H9 (cell line): ENCODE results near the gene ACBD3. TPM values are rescaled to one million over a fixed set of nuclear protein-coding genes. Genes with fewer than 3 reads are reported as not detected.

Experiments
- DNase-seq: peaks from one replicate; pipeline ENCODE4 v3.0.0-alpha.2; 2017
- H2AFZ ChIP-seq: one replicate; pipeline ENCODE4 v1.6.1; 2013; ENCODE audit warnings: mild to moderate bottlenecking, low read length, control low read depth, moderate library complexity
- H2AK5ac ChIP-seq: 2 replicates; pipeline ENCODE4 v1.6.1; 2013; ENCODE audit warnings: low read length, control low read depth, mixed read lengths; ENCODE audit not compliant: insufficient read length
- H2BK120ac ChIP-seq: one replicate; pipeline ENCODE4 v1.6.1; 2013; ENCODE audit warnings: low read depth, mild to moderate bottlenecking, low read length, control low read depth, inconsistent platforms; ENCODE audit not compliant: poor library complexity, severe bottlenecking
- H2BK12ac ChIP-seq: 2 replicates; pipeline ENCODE4 v1.6.1; 2013; ENCODE audit warnings: low read length, control low read depth, mixed read lengths, low read depth; ENCODE audit not compliant: insufficient read length
- H2BK15ac ChIP-seq: 2 replicates; pipeline ENCODE4 v1.6.1; 2013; ENCODE audit warnings: low read depth, low read length, control low read depth
- H2BK20ac ChIP-seq: one replicate; pipeline ENCODE4 v1.6.1; 2013; ENCODE audit warnings: low read depth, mild to moderate bottlenecking, low read length, control low read depth, inconsistent platforms; ENCODE audit not compliant: poor library complexity, severe bottlenecking
- H2BK5ac ChIP-seq: 2 replicates; pipeline ENCODE4 v1.6.1; 2013; ENCODE audit warnings: low read length, control low read depth, mixed read lengths; ENCODE audit not compliant: insufficient read length
- H3K14ac ChIP-seq: 2 replicates; pipeline ENCODE4 v1.6.1; 2013; ENCODE audit warnings: low read length, control low read depth; ENCODE audit not compliant: insufficient read depth
- H3K18ac ChIP-seq: 2 replicates; pipeline ENCODE4 v1.6.1; 2013; ENCODE audit warnings: low read depth, mild to moderate bottlenecking, mixed read lengths, low read length, control low read depth; ENCODE audit not compliant: insufficient read length
- H3K23ac ChIP-seq: 2 replicates; pipeline ENCODE4 v1.6.1; 2013; ENCODE audit warnings: low read length, control low read depth, mixed read lengths, low read depth; ENCODE audit not compliant: insufficient read length
- H3K23me2 ChIP-seq: 2 replicates; pipeline ENCODE4 v1.6.1; 2013; ENCODE audit warnings: low read depth, mild to moderate bottlenecking, mixed read lengths, low read length, control low read depth; ENCODE audit not compliant: insufficient read length, poor library complexity, severe bottlenecking
- H3K27ac ChIP-seq: 2 replicates; pipeline ENCODE4 v1.5.1; 2013; ENCODE audit warnings: low read length, control low read depth, mixed read lengths, low read depth; ENCODE audit not compliant: insufficient read length
- H3K27me3 ChIP-seq: 2 replicates; pipeline ENCODE4 v1.6.1; 2013; ENCODE audit warnings: low read length, control low read depth, inconsistent platforms; ENCODE audit not compliant: insufficient read depth
- H3K4ac ChIP-seq: 2 replicates; pipeline ENCODE4 v1.6.1; 2013; ENCODE audit warnings: low read depth, mild to moderate bottlenecking, control low read depth, inconsistent platforms, low read length, moderate library complexity
- H3K4me1 ChIP-seq: 2 replicates; pipeline ENCODE4 v1.6.1; 2013; ENCODE audit warnings: low read length, control low read depth, inconsistent platforms; ENCODE audit not compliant: insufficient read depth
- H3K4me2 ChIP-seq: 2 replicates; pipeline ENCODE4 v1.6.1; 2013; ENCODE audit warnings: low read length, control low read depth, mixed read lengths; ENCODE audit not compliant: insufficient read length, insufficient read depth
- H3K56ac ChIP-seq: 2 replicates; pipeline ENCODE4 v1.6.1; 2013; ENCODE audit warnings: low read depth, mild to moderate bottlenecking, mixed read lengths, low read length, control low read depth; ENCODE audit not compliant: insufficient read length
- H3K79me1 ChIP-seq: 2 replicates; pipeline ENCODE4 v1.6.1; 2013; ENCODE audit warnings: low read depth, mild to moderate bottlenecking, moderate library complexity, low read length, control low read depth, inconsistent platforms; ENCODE audit not compliant: insufficient read depth, poor library complexity, severe bottlenecking
- H3K79me2 ChIP-seq: 2 replicates; pipeline ENCODE4 v1.6.1; 2013; ENCODE audit warnings: low read length, control low read depth, inconsistent platforms; ENCODE audit not compliant: insufficient read depth
- H3K9ac ChIP-seq: 2 replicates; pipeline ENCODE4 v1.6.1; 2013; ENCODE audit warnings: low read length, control low read depth, mixed read lengths; ENCODE audit not compliant: insufficient read length; ENCODE audit errors: extremely low read depth
- H3K9me3 ChIP-seq: one replicate; pipeline ENCODE4 v1.6.1; 2013; ENCODE audit warnings: low read depth, low read length, inconsistent platforms; ENCODE audit not compliant: control insufficient read depth
- H3T11ph ChIP-seq: one replicate; pipeline ENCODE4 v1.6.1; 2013; ENCODE audit warnings: mild to moderate bottlenecking, low read length, control low read depth, inconsistent platforms
- H4K20me1 ChIP-seq: one replicate; pipeline ENCODE4 v1.6.1; 2013; ENCODE audit not compliant: control insufficient read depth, insufficient read length, insufficient read depth
- H4K5ac ChIP-seq: 2 replicates; pipeline ENCODE4 v1.6.1; 2013; ENCODE audit warnings: low read depth, mild to moderate bottlenecking, mixed read lengths, low read length, control low read depth; ENCODE audit not compliant: insufficient read length
- H4K8ac ChIP-seq: replicated peaks from 2 replicates; pipeline ENCODE4 v1.6.1; 2013; ENCODE audit warnings: low read length, control low read depth, mixed read lengths, low read depth; ENCODE audit not compliant: insufficient read length
- H4K91ac ChIP-seq: 2 replicates; pipeline ENCODE4 v1.6.1; 2013; ENCODE audit warnings: low read depth, mild to moderate bottlenecking, moderate library complexity, mixed read lengths, low read length, control low read depth; ENCODE audit not compliant: insufficient read length
- H3K27ac Mint-ChIP-seq, 3 experiments: 2 replicates in 2 of 3; 3 replicates in 1 of 3; pipeline ENCODE4 v1.8.0; 2020 to 2021; ENCODE audit warnings: mixed read lengths in 3 of 3, mild to moderate bottlenecking in 1 of 3, moderate library complexity in 1 of 3
- H3K27me3 Mint-ChIP-seq: 2 replicates; pipeline ENCODE4 v1.8.0; 2021; ENCODE audit warnings: low read depth, mild to moderate bottlenecking, moderate library complexity, mixed read lengths
- H3K36me3 Mint-ChIP-seq, 3 experiments: 2 replicates in 2 of 3; 3 replicates in 1 of 3; pipeline ENCODE4 v1.8.0; 2020 to 2021; ENCODE audit warnings: low read depth in 3 of 3, mixed read lengths in 3 of 3; ENCODE audit not compliant: insufficient read depth in 1 of 3
- H3K4me1 Mint-ChIP-seq, 2 experiments: 2 replicates each; pipeline ENCODE4 v1.8.0; 2020; ENCODE audit warnings: mixed read lengths in 2 of 2
- H3K4me3 Mint-ChIP-seq, 2 experiments: 2 replicates in 1 of 2; 3 replicates in 1 of 2; pipeline ENCODE4 v1.8.0; 2020 to 2021; ENCODE audit warnings: mild to moderate bottlenecking in 2 of 2, mixed read lengths in 2 of 2, moderate library complexity in 1 of 2
- H3K9me3 Mint-ChIP-seq, 2 experiments: 2 replicates in 1 of 2; 3 replicates in 1 of 2; pipeline ENCODE4 v1.8.0; 2020; ENCODE audit warnings: mild to moderate bottlenecking in 2 of 2, mixed read lengths in 2 of 2, moderate library complexity in 1 of 2
- CTCF ChIP-seq: fragments of 200-600 bp; sonication (generic); conservative IDR thresholded peaks from 3 replicates; pipeline ENCODE4 v1.8.0; 2021; ENCODE audit warnings: antibody characterized with exemption, mild to moderate bottlenecking
- WGBS: extraction: QIAGEN DNeasy Blood & Tissue Kit; methylation state at CpG from one replicate; pipeline ENCODE4 v1.1.7; 2013; ENCODE audit warnings: missing lambda C conversion rate, low lambda C conversion rate, mixed read lengths; ENCODE audit not compliant: insufficient read length; ENCODE audit errors: extremely low coverage; 5-methylcytosine and 5-hydroxymethylcytosine counted together
- total RNA-seq: library from RNA; stranded (reverse); gene quantifications from 2 replicates; pipeline ENCODE4 v1.2.1, GENCODE V29; 2021

The ACBD3 gene
- total RNA-seq, 1 experiment from 2014 or later = 30.8 TPM

- peak overlapping the region; percentile 4 for H3K9ac ChIP-seq
- peak; percentile 64 for DNase-seq
- Mint-ChIP-seq H3K36me3 (peaks cover 0 to 5% (median 0%) of the 10 kb centered on the region in 3 experiments; a peak in 2 of 7 replicates), H3K27ac (no peak overlapping the region), H3K9me3 (no peaks in the 10 kb centered on the region; a peak in 1 of 5 replicates), H3K27me3 (peaks cover 31% of the 10 kb centered on the region), H3K4me1 (peaks cover 14 to 18% of the 10 kb centered on the region in 2 experiments), H3K4me3 (peak overlapping the region; percentile 77 to 84)
- H3K9me3 ChIP-seq = no peaks in the 10 kb centered on the region
- H4K8ac ChIP-seq = no peak overlapping the region
- no peak overlapping the region for H2BK12ac ChIP-seq
- no peak overlapping the region for H3T11ph ChIP-seq
- no peak overlapping the region for H2BK20ac ChIP-seq
- H3K4ac ChIP-seq = no peak overlapping the region
- no peak overlapping the region for H3K23ac ChIP-seq
- H4K20me1 ChIP-seq = no peaks in the 10 kb centered on the region
- H2AK5ac ChIP-seq = no peak overlapping the region
- no peak overlapping the region for H2BK120ac ChIP-seq
- no peaks in the 10 kb centered on the region for H3K4me1 ChIP-seq
- H3K27me3 ChIP-seq = no peaks in the 10 kb centered on the region; the same call in 1 of the 2 replicates
- H3K56ac ChIP-seq = no peak overlapping the region
- TF ChIP-seq CTCF = peak; percentile 41; the same call in 2 of the 3 replicates
- H2BK15ac ChIP-seq = no peak overlapping the region
- no peak overlapping the region for H2AFZ ChIP-seq
- no peak overlapping the region for H2BK5ac ChIP-seq
- no peak overlapping the region for H4K91ac ChIP-seq
- no peaks in the 10 kb centered on the region for H3K79me1 ChIP-seq
- no peak overlapping the region for H3K14ac ChIP-seq
- H3K27ac ChIP-seq = no peak overlapping the region
- no peaks in the 10 kb centered on the region for H3K79me2 ChIP-seq
- no peak overlapping the region for H4K5ac ChIP-seq
- peak overlapping the region; percentile 32 for H3K4me2 ChIP-seq
- no peak overlapping the region for H3K18ac ChIP-seq
- peaks cover 3% of the 10 kb centered on the region for H3K23me2 ChIP-seq
- WGBS = no CpG with 5 or more reads among the region's 55 CpGs
These were observed 37.3 kb upstream of the ACBD3 start for GRCh38 chr1:226223786-226224244.
